ENCODE data around the gene AGO4.
"Not testable (repeated sequence)": the region's sequence is repeated elsewhere in the genome, so short reads cannot be mapped to it uniquely, and the experiment has no call there.

AGO4 gene

DNA sequence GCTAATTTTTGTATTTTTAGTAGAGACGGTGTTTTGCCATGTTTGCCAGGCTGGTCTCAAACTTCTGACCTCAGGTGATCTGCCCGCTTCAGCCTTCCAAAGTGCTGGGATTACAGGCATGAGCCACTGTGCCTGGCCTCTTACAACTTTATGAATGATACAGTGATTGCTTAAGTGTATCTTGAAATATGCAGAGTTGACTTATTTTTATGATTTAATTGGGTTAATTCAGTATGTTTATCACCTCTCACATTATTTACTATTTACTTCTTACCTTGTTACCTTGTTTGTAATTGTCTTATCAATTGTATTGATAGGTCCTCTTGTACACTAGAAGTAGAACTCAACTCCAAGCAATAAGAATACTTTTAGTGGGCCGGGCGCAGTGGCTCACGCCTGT is 4.9 kb downstream of the AGO4 start:
- not testable (repeated sequence) for H3K9ac ChIP-seq (ENCODE audit: low read length); H3K36me3 ChIP-seq (ENCODE audit: control insufficient read depth, insufficient read depth, low read length); H3K27ac ChIP-seq (ENCODE audit: low read depth, low read length); H3K4me1 ChIP-seq (ENCODE audit: control insufficient read depth, insufficient read depth, low read length); H3K4me3 ChIP-seq (ENCODE audit: low read depth, low read length); H3K9me3 ChIP-seq (ENCODE audit: control insufficient read depth, insufficient read depth, low read depth, low read length); H3K27me3 ChIP-seq (ENCODE audit: control insufficient read depth, insufficient read depth, low read length)

DNA sequence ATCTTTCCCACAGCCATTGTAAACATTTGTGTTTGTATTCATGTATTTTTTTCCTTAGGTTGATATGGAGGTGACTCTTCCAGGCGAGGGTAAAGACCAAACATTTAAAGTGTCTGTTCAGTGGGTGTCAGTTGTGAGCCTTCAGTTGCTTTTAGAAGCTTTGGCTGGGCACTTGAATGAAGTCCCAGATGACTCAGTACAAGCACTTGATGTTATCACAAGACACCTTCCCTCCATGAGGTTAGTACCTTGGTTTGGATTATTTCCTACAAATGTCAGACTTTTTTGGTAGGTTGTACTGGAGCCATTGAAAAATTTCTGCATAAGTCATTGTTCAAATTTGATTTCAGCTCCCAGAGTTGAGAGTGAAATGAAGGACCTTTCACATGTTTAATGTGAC is 17.4 kb downstream of the AGO4 start:
- no peaks in the 10 kb centered on the region for H3K27me3 ChIP-seq (ENCODE audit: control insufficient read depth, insufficient read depth, low read length)
- H3K9me3 ChIP-seq (ENCODE audit: control insufficient read depth, insufficient read depth, low read depth, low read length): no peaks in the 10 kb centered on the region
- no peak overlapping the region for H3K27ac ChIP-seq (ENCODE audit: low read depth, low read length)
- no peak overlapping the region for H3K9ac ChIP-seq (ENCODE audit: low read length)
- H3K4me3 ChIP-seq (ENCODE audit: low read depth, low read length): no peak overlapping the region
- no peaks in the 10 kb centered on the region for H3K4me1 ChIP-seq (ENCODE audit: control insufficient read depth, insufficient read depth, low read length)
- H3K36me3 ChIP-seq (ENCODE audit: control insufficient read depth, insufficient read depth, low read length): peaks cover 41% of the 10 kb centered on the region

DNA sequence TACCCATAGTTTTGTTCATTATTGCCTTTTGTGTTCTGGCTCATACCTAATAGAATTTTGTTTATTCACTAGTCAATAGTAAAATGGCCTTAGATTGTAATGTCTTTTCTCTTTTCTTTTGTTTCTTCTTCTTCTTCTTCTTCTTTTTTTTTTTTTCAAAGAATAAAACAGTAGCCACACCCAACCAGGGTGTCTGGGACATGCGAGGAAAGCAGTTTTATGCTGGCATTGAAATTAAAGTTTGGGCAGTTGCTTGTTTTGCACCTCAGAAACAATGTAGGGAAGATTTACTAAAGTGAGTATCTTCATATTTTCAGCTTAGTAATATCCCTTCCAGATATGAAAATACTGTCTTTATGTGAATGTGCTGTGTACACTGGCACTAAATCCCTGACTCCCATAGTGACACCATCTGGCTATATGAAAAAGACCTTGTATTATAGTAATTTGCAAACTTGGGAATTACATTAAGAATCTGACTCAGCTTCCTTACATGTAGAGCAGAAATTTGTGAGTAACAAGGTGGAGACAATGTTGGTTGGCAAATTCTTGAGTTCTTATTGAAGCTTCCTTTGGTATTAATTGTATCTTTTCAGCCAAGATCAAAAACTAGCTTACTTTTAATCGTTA is 24.6 kb downstream of the AGO4 start:
- peaks cover 57% of the 10 kb centered on the region for H3K36me3 ChIP-seq (ENCODE audit: control insufficient read depth, insufficient read depth, low read length)

DNA sequence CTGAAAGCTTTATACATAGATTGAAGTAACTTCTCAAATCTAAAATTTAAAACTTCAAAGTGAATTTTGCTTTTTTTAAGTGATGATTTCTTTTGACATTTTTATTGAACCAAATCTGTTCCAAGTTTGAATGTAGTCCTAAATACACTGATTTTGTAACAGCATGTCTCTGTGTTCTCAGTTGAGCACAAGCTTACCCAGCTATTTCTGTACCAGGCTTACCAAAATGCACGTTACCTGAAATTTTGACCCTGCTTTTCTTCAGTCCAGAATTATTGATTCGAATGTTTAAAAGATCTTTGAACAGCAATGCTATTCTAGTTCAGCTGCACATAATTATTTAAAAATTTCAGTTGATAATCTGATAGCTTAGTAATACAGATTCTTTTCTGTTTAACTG is 25.6 kb downstream of the AGO4 start:
- Histone ChIP-seq H3K9me3 (ENCODE audit: control insufficient read depth, insufficient read depth, low read depth, low read length) (no peaks in the 10 kb centered on the region; the same call in 1 of the 2 replicates), H3K4me1 (ENCODE audit: control insufficient read depth, insufficient read depth, low read length) (no peaks in the 10 kb centered on the region), H3K9ac (ENCODE audit: low read length) (no peak overlapping the region), H3K27ac (ENCODE audit: low read depth, low read length) (no peak overlapping the region), H3K4me3 (ENCODE audit: low read depth, low read length) (no peak overlapping the region), H3K36me3 (ENCODE audit: control insufficient read depth, insufficient read depth, low read length) (peaks cover 51% of the 10 kb centered on the region), H3K27me3 (ENCODE audit: control insufficient read depth, insufficient read depth, low read length) (no peaks in the 10 kb centered on the region)

More for the DNA sequence above, 24.6 kb downstream of the AGO4 start:
- Histone ChIP-seq H3K4me3 (ENCODE audit: low read depth, low read length) (no peak overlapping the region), H3K9ac (ENCODE audit: low read length) (no peak overlapping the region), H3K27ac (ENCODE audit: low read depth, low read length) (no peak overlapping the region), H3K9me3 (ENCODE audit: control insufficient read depth, insufficient read depth, low read depth, low read length) (no peaks in the 10 kb centered on the region; the same call in 1 of the 2 replicates), H3K27me3 (ENCODE audit: control insufficient read depth, insufficient read depth, low read length) (no peaks in the 10 kb centered on the region), H3K4me1 (ENCODE audit: control insufficient read depth, insufficient read depth, low read length) (no peaks in the 10 kb centered on the region)

DNA sequence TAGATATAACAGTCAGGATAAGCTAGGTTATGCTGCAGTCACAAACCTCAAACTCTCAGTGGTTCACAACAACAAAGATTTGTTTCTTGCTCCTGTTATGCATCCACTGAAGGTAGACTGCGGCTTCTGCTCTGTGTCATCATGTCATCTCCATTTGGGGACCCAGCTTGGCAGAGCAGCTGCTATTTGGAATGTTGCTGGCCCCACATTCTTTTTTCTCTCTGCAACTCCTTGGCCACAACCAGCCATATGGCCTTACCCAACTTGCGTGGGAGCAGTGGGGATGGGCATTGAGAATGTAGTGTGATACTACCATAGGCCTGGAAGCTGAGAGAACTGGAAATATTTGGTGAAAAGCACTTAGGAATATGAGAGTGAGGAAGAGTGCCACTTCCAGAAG is 26.4 kb downstream of the AGO4 start:
- Histone ChIP-seq H3K27me3 (ENCODE audit: control insufficient read depth, insufficient read depth, low read length) (no peaks in the 10 kb centered on the region), H3K27ac (ENCODE audit: low read depth, low read length) (no peak overlapping the region), H3K36me3 (ENCODE audit: control insufficient read depth, insufficient read depth, low read length) (peaks cover 51% of the 10 kb centered on the region), H3K9me3 (ENCODE audit: control insufficient read depth, insufficient read depth, low read depth, low read length) (no peaks in the 10 kb centered on the region; the same call in 1 of the 2 replicates), H3K9ac (ENCODE audit: low read length) (no peak overlapping the region), H3K4me1 (ENCODE audit: control insufficient read depth, insufficient read depth, low read length) (no peaks in the 10 kb centered on the region), H3K4me3 (ENCODE audit: low read depth, low read length) (no peak overlapping the region)

DNA sequence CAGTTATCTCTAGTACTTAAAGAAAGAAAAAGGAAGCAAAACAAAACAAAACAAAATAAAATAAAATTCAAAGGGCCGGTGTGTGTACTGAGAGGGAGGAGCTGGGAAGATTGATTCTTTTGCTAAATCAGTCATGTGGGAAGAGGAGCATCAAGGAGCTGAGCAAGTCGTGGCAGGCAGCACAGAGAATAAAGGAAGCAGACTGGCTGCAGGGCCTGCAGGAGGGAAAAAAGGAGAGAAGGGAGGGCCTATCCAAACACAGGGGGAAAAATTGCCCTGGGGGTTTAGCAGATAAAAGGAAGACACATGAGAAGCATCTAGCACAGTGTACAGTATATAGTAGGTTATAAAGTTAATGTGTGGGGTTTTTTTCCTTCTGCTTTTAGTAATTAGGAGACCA is 27.6 kb downstream of the AGO4 start:
- Histone ChIP-seq H3K9me3 (ENCODE audit: control insufficient read depth, insufficient read depth, low read depth, low read length) (no peaks in the 10 kb centered on the region; the same call in 1 of the 2 replicates), H3K4me1 (ENCODE audit: control insufficient read depth, insufficient read depth, low read length) (no peaks in the 10 kb centered on the region), H3K27ac (ENCODE audit: low read depth, low read length) (no peak overlapping the region), H3K36me3 (ENCODE audit: control insufficient read depth, insufficient read depth, low read length) (peaks cover 52% of the 10 kb centered on the region), H3K9ac (ENCODE audit: low read length) (no peak overlapping the region), H3K4me3 (ENCODE audit: low read depth, low read length) (no peak overlapping the region), H3K27me3 (ENCODE audit: control insufficient read depth, insufficient read depth, low read length) (no peaks in the 10 kb centered on the region)

DNA sequence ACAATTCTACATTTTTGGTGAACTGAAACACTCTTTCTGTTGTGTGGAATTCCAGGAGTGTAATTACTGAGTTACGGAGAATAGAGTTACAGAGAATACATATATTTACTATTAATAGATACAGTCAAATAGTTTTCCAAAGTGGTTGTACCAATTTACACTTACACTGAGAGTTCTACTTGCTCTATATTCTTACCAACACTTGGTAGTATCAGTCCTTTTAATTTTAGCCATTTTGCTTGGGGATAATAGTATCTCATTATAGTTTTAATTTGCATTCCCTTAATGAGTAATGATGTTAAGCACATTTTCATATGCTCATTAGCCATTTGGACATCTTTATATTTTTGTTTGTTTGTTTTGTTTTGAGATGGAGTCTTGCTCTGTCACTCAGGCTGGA is 28.9 kb downstream of the AGO4 start:
- Histone ChIP-seq H3K4me1 (ENCODE audit: control insufficient read depth, insufficient read depth, low read length) (no peaks in the 10 kb centered on the region), H3K36me3 (ENCODE audit: control insufficient read depth, insufficient read depth, low read length) (peaks cover 55% of the 10 kb centered on the region), H3K27me3 (ENCODE audit: control insufficient read depth, insufficient read depth, low read length) (no peaks in the 10 kb centered on the region)

DNA sequence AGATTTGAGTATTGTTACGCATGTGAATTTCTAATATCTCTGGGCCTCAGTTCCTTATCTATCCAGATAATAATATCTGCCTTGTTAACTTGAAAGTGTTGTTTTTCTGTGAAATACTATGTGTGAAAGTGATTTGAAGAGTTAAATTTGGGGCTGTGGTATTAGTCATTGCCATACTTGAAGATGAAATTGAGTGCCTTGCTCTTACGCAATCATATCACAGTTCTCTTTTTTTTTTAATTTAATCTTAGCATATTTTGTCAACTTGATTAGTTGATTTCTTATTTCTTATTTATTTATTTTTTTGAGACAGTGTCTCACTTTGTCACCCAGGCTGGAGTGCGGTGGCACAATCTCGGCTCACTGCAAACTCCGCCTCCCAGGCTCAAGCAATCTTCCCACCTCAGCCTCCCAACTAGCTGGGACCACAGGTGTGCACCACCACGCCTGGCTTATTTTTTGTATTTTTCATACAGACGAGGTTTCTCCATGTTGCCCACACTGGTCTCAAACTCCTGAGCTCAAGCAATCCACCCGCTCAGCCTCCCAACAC is 31.0 kb downstream of the AGO4 start:
- no peaks in the 10 kb centered on the region; the same call in 1 of the 2 replicates for H3K9me3 ChIP-seq (ENCODE audit: control insufficient read depth, insufficient read depth, low read depth, low read length)
- H3K36me3 ChIP-seq (ENCODE audit: control insufficient read depth, insufficient read depth, low read length): peaks cover 51% of the 10 kb centered on the region
- H3K4me1 ChIP-seq (ENCODE audit: control insufficient read depth, insufficient read depth, low read length): no peaks in the 10 kb centered on the region
- H3K9ac ChIP-seq (ENCODE audit: low read length): no peak overlapping the region
- no peak overlapping the region for H3K27ac ChIP-seq (ENCODE audit: low read depth, low read length)
- H3K27me3 ChIP-seq (ENCODE audit: control insufficient read depth, insufficient read depth, low read length): no peaks in the 10 kb centered on the region
- no peak overlapping the region for H3K4me3 ChIP-seq (ENCODE audit: low read depth, low read length)

More for the DNA sequence above, 28.9 kb downstream of the AGO4 start:
- Histone ChIP-seq H3K27ac (ENCODE audit: low read depth, low read length) (no peak overlapping the region), H3K9ac (ENCODE audit: low read length) (no peak overlapping the region), H3K4me3 (ENCODE audit: low read depth, low read length) (no peak overlapping the region), H3K9me3 (ENCODE audit: control insufficient read depth, insufficient read depth, low read depth, low read length) (no peaks in the 10 kb centered on the region; the same call in 1 of the 2 replicates)

DNA sequence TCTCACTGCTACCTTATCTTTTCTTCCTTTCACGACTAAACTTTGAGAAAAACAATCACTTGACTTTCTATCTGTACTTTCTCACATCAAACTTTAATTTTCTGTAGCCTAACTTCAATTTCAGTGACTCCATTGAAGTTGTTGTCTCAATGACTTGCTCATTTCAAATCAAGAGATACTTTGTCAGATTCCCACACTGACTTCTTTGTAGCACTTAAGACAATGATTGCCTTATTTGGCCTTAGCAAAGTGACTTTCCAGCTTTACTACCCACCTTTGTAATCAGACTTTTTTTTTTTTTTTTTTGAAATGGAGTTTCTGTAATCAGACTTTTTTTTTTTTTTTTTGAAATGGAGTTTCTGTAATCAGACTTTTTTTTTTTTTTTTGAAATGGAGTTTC is 37.0 kb downstream of the AGO4 start:
- Histone ChIP-seq H3K27me3 (ENCODE audit: control insufficient read depth, insufficient read depth, low read length) (no peaks in the 10 kb centered on the region), H3K27ac (ENCODE audit: low read depth, low read length) (no peak overlapping the region)

DNA sequence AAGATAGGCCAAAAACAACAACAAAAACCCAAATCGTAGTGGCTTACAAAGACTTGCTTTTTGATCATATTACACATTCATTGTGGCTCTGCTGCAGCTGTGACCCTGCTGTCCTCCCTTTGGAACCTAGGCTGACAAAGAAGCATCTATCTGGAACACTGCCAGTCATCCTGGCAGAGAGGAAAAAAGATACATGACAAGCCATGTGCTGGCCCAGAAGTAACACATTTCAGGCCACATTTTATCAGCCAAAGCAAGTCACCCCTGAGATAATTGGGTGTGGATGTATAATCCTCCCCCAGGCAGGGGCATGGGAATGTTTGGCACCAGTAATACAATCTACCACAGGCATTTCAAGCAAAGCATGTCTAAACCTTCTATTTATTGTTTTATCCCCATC is 38.0 kb downstream of the AGO4 start:
- H3K36me3 ChIP-seq (ENCODE audit: control insufficient read depth, insufficient read depth, low read length): peaks cover 32% of the 10 kb centered on the region
- H3K9me3 ChIP-seq (ENCODE audit: control insufficient read depth, insufficient read depth, low read depth, low read length): no peaks in the 10 kb centered on the region
- H3K4me1 ChIP-seq (ENCODE audit: control insufficient read depth, insufficient read depth, low read length): peaks cover 11% of the 10 kb centered on the region; the same call in 1 of the 2 replicates
- no peak overlapping the region for H3K4me3 ChIP-seq (ENCODE audit: low read depth, low read length)
- H3K27ac ChIP-seq (ENCODE audit: low read depth, low read length): no peak overlapping the region
- H3K27me3 ChIP-seq (ENCODE audit: control insufficient read depth, insufficient read depth, low read length): no peaks in the 10 kb centered on the region
- no peak overlapping the region for H3K9ac ChIP-seq (ENCODE audit: low read length)

More for the DNA sequence above, 37.0 kb downstream of the AGO4 start:
- Histone ChIP-seq H3K9ac (ENCODE audit: low read length) (no peak overlapping the region), H3K4me1 (ENCODE audit: control insufficient read depth, insufficient read depth, low read length) (peaks cover 5% of the 10 kb centered on the region; the same call in 1 of the 2 replicates), H3K4me3 (ENCODE audit: low read depth, low read length) (no peak overlapping the region), H3K36me3 (ENCODE audit: control insufficient read depth, insufficient read depth, low read length) (peaks cover 28% of the 10 kb centered on the region), H3K9me3 (ENCODE audit: control insufficient read depth, insufficient read depth, low read depth, low read length) (no peaks in the 10 kb centered on the region)

DNA sequence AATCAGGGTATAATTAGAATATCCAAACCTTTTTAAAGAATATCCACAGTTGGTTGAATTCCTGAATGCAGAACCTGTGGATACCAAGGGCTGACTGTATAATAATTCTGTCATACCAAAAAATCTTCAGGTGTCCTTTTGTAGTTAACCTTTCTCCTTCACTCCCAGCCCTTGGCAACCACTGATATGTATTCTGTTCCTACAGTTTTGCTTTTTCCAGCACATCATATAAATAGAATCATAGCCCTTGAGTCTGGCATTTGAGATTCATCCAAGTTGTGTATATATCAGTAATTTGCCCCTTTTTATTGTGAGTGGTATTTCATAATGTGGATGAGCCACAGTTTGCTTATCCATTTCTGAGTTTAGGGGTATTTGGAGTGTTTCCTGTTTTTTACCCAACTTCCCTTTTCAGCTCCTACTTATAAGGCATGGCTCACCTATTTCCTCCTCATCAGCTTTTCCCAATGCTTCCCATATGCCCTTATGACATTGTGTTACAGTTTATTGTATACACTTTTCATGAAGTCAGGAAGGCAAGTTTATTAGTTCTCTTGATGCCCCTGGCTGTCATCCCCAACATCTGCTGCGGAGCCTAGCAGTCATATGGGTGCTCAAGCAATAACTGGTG is 40.2 kb downstream of the AGO4 start:
- Histone ChIP-seq H3K36me3 (ENCODE audit: control insufficient read depth, insufficient read depth, low read length) (peaks cover 32% of the 10 kb centered on the region), H3K9ac (ENCODE audit: low read length) (no peak overlapping the region), H3K9me3 (ENCODE audit: control insufficient read depth, insufficient read depth, low read depth, low read length) (no peaks in the 10 kb centered on the region), H3K4me3 (ENCODE audit: low read depth, low read length) (no peak overlapping the region), H3K27me3 (ENCODE audit: control insufficient read depth, insufficient read depth, low read length) (no peaks in the 10 kb centered on the region), H3K27ac (ENCODE audit: low read depth, low read length) (no peak overlapping the region), H3K4me1 (ENCODE audit: control insufficient read depth, insufficient read depth, low read length) (peaks cover 11% of the 10 kb centered on the region; the same call in 1 of the 2 replicates)

Measured in HUES6 (cell line).